K562 (cell line): ENCODE results near the gene ZNF780B. TPM values are rescaled to one million over a fixed set of nuclear protein-coding genes. Genes with fewer than 3 reads are reported as not detected.

Source experiments
- ADNP ChIP-seq: fragments of 200-800 bp; sonication (Bioruptor generic); IDR thresholded peaks from 2 replicates; pipeline ENCODE4 v1.6.1; 2016; ENCODE audit warnings: missing genetic modification characterization, missing compliant biosample characterization
- AFF1 ChIP-seq, 2 experiments: fragments of 450-650 bp; IDR thresholded peaks; 2 replicates each; pipeline ENCODE4 v1.6.1; 2018; ENCODE audit warnings: mild to moderate bottlenecking in 2 of 2, low read depth in 1 of 2; ENCODE audit not compliant: partially characterized antibody in 2 of 2
- ARID3B ChIP-seq: fragments of 250-450 bp; sonication (Bioruptor Pico); IDR thresholded peaks from 2 replicates; pipeline ENCODE4 v1.4.0; 2020; ENCODE audit warnings: borderline replicate concordance
- ETV5 ChIP-seq: sonication (generic); formaldehyde crosslinking; IDR thresholded peaks from 2 replicates; pipeline ENCODE4 v1.4.0; 2020; ENCODE audit warnings: low read depth, mild to moderate bottlenecking, missing genetic modification reagents
- L3MBTL2 ChIP-seq: fragments of 450-650 bp; IDR thresholded peaks from 2 replicates; pipeline ENCODE4 v1.6.1; 2016; ENCODE audit warnings: mild to moderate bottlenecking, moderate library complexity
- MLLT1 ChIP-seq, 2 experiments: fragments of 450-650 bp; IDR thresholded peaks; 2 replicates each; pipeline ENCODE4 v1.6.1; 2016
- POLR2A ChIP-seq: fragments of 450-650 bp; conservative IDR thresholded peaks from 2 replicates; pipeline ENCODE4 v1.6.1; 2016
- RFX5 ChIP-seq: IDR thresholded peaks from 2 replicates; pipeline ENCODE4 v1.6.1; 2011; ENCODE audit warnings: low read depth, mild to moderate bottlenecking, improper control_type of control experiment, low read length
- RUNX1 ChIP-seq: sonication (generic); IDR thresholded peaks from 2 replicates; pipeline ENCODE4 v1.6.1; 2016; ENCODE audit warnings: antibody characterized with exemption, low read depth
- SOX6 ChIP-seq: fragments of 450-650 bp; IDR thresholded peaks from 2 replicates; pipeline ENCODE4 v1.6.1; 2014; ENCODE audit warnings: mild to moderate bottlenecking
- SREBF2 ChIP-seq: sonication (generic); formaldehyde crosslinking; IDR thresholded peaks from 2 replicates; pipeline ENCODE4 v1.4.0; 2020; ENCODE audit warnings: mild to moderate bottlenecking, missing genetic modification reagents
- TAF9B ChIP-seq: fragments of 450-650 bp; IDR thresholded peaks from 2 replicates; pipeline ENCODE4 v1.6.1; 2018; ENCODE audit warnings: mild to moderate bottlenecking; ENCODE audit not compliant: partially characterized antibody
- TOE1 ChIP-seq, 2 experiments: fragments of 450-650 bp in 1 of 2; sonication (generic) in 1 of 2; formaldehyde crosslinking in 1 of 2; IDR thresholded peaks; 2 replicates each; pipeline versions ENCODE4 v1.7.1 to v1.8.0; 2016 to 2022; ENCODE audit warnings: borderline replicate concordance in 2 of 2, mild to moderate bottlenecking in 2 of 2, antibody characterized with exemption in 1 of 2, inconsistent platforms in 1 of 2, low read depth in 1 of 2, missing genetic modification reagents in 1 of 2, moderate library complexity in 1 of 2
- ZBTB9 ChIP-seq: fragments of 450-650 bp; formaldehyde crosslinking; IDR thresholded peaks from 2 replicates; pipeline ENCODE4 v1.4.0; 2020; ENCODE audit warnings: mild to moderate bottlenecking, moderate library complexity
- ZNF174 ChIP-seq: fragments of 250-450 bp; sonication (Bioruptor Pico); IDR thresholded peaks from 2 replicates; pipeline ENCODE4 v1.4.0; 2020; ENCODE audit warnings: mild to moderate bottlenecking
- ZNF212 ChIP-seq: fragments of 450-650 bp; formaldehyde crosslinking; IDR thresholded peaks from 2 replicates; pipeline ENCODE4 v1.4.0; 2020; ENCODE audit warnings: mild to moderate bottlenecking
- ZNF586 ChIP-seq: fragments of 450-650 bp; formaldehyde crosslinking; conservative IDR thresholded peaks from 2 replicates; pipeline ENCODE4 v1.4.0; 2020; ENCODE audit warnings: mild to moderate bottlenecking, moderate library complexity
- ZZZ3 ChIP-seq: fragments of 450-650 bp; IDR thresholded peaks from 2 replicates; pipeline ENCODE4 v1.6.1; 2016; ENCODE audit warnings: antibody characterized with exemption, mild to moderate bottlenecking, moderate library complexity
- polyA plus RNA-seq, 8 experiments: library from polyadenylated mRNA; depleted of rRNA in 4 of 8; stranded (reverse) in 5 of 8; unstranded in 3 of 8; fragments of >200 nt; fragmentation: Nextera tagmentation in 2 of 8; fragmentation: Illumina TruSeq in 1 of 8; extraction: Ambion mirVana in 2 of 8; extraction: Trizol in 1 of 8; gene quantifications; 2 replicates each; pipeline versions ENCODE4 v1.2.1 to v1.2.3, GENCODE V29; 2011 to 2014; ENCODE audit warnings: inconsistent platforms in 1 of 8, missing spikeins in 1 of 8
- total RNA-seq, 7 experiments: library from RNA; depleted of rRNA in 6 of 7; stranded (reverse); fragments of >200 nt in 6 of 7; fragmentation: Illumina TruSeq in 2 of 7; extraction: Trizol in 2 of 7; gene quantifications; 2 replicates each; pipeline versions ENCODE4 v1.2.1 to v1.2.3, GENCODE V29; 2011 to 2021; ENCODE audit warnings: low replicate concordance in 1 of 7

ZNF780B gene
- total and polyA plus RNA-seq, 9 of the 15 experiments (the other 6 are each of a cell fraction or from before 2014, with no cell fraction given): 3.9 to 18.4 (median 8.8) TPM

GRCh38 chr19:40090241-40091204 is 34.5 kb upstream of the ZNF780B start, which contains the start of gene ZNF780A (continued):
- TF ChIP-seq TOE1 (IDR thresholded peaks at IDR 0.05; ENCODE audit: borderline replicate concordance): peak; percentile 72; the same call in 1 of the 2 replicates
- no peak for TF ChIP-seq TOE1 (CRISPR knock-in tag; IDR thresholded peaks at IDR 0.05; ENCODE audit: borderline replicate concordance, low read depth)
- no peak for TF ChIP-seq ZNF174 (CRISPR knock-in tag)
- no peak for TF ChIP-seq ZNF586 (CRISPR knock-in tag)
- TF ChIP-seq ZBTB9 (CRISPR knock-in tag): peak; percentile 42; the same call in 1 of the 2 replicates
- no peak for TF ChIP-seq ZNF212
- TF ChIP-seq RFX5: no peak
- no peak for TF ChIP-seq RUNX1
- TF ChIP-seq AFF1 (IDR thresholded peaks at IDR 0.05; ENCODE audit: low read depth in 1 of 2, partially characterized antibody in 2 of 2): peak; percentile 77 to 85
- peak; percentile 94; the same call in 1 of the 2 replicates for TF ChIP-seq ETV5 (CRISPR knock-in tag)
- no peak; the same call in 1 of the 2 replicates for TF ChIP-seq ZZZ3
- TF ChIP-seq L3MBTL2: peak; percentile 64
- no peak for TF ChIP-seq ARID3B
- no peak for TF ChIP-seq ADNP (tag)
- peak; percentile 89 for TF ChIP-seq TAF9B
- TF ChIP-seq MLLT1 (IDR thresholded peaks at IDR 0.05): peak; percentile 26 to 52; a peak in 1 of 4 replicates
- no peak for TF ChIP-seq SREBF2 (CRISPR knock-in tag)
- TF ChIP-seq POLR2A: peak; percentile 94
- TF ChIP-seq SOX6: peak; percentile 51
